ENCODE measurements around the gene ORC4.
A peak's percentile ranks its signal among the peaks of the same experiment; 100 is the strongest.
"Not testable (repeated sequence)": the region's sequence is repeated elsewhere in the genome, so short reads cannot be mapped to it uniquely, and the experiment has no call there.

ORC4 gene

GRCh38 chr2:148013876-148014275, 6.7 kb downstream of the ORC4 start:
- DNase-seq: no peak

GRCh38 chr2:148008411-148008810, 12.1 kb downstream of the ORC4 start:
- not testable (repeated sequence) for DNase-seq

GRCh38 chr2:148007219-148007900, 13.2 kb downstream of the ORC4 start:
- no peak for DNase-seq

- DNase-seq: no peak
Measured at GRCh38 chr2:148006249-148007007, 14.1 kb downstream of the ORC4 start.

DNA sequence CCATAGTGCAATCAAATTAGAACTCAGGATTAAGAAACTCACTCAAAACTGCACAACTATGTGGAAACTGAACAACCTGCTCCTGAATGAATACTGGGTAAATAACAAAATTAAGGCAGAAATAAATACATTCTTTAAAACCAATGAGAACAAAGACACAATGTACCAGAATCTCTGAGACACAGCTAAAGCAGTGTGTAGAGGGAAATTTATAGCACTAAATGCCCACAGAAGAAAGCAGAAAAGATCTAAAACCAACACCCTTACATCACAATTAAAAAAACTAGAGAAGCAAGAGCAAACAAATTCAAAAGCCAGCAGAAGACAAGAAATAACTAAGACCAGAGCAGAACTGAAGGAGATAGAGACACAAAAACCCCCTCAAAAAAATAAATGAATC, 18.1 kb downstream of the ORC4 start:
- DNase-seq: not testable (repeated sequence)

DNA sequence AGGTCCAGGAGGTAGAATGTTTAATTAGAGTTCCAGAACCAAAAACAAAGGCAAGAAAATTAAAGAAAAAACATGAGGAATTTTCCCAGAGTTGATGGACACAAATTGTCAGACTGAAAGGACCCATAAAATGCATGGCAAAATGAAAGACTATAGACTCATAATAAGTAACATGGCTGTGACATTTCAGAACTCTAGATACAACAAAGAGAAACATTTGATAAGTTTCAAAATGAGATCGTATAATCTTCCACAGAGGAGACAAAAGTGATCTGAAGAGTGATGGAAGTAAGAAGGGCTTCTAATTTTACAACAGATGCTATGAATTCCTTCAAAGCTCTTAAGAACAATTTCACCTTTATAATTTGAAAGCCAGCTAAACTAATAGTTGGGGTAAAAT, 20.4 kb downstream of the ORC4 start:
- no peak for DNase-seq

DNA sequence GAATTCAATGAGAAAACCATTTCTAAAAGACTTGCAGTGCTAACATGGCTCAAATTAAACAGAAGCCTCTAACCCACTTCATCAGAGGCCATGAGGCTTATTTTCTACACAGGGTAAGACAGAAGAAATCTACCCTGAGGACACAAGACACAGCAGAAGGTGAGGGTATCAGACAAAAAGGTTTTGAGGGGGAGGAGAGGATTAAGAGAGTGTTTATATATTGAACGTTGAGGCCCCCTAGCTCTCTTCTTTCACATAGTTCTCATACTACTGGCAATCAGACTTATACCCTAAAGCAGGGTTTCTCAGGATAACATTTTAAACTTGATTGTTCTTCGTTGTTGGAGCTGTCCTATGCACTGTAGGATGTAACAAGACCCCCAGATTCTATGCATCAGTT, 21.4 kb downstream of the ORC4 start:
- no peak for DNase-seq

GRCh38 chr2:147998203-147998602, 22.3 kb downstream of the ORC4 start:
- DNase-seq: no peak

DNA sequence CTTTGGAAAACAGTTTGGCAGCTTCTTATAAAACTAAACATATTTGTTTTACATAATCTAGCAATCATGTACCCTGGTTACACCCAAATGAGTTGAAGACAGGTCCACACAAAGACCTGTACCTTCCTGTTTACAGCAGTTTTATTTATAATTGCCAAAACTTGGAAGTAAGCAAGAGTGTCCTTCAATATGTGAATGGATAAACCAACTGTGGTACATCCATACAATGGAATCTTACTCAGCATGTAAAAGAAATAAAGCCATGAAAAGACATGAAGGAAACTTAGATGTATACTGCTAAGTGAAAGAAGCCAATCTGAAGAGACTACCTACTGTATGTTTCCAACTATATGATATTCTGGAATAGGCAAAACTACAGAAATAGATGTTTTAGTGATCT, 23.7 kb downstream of the ORC4 start:
- DNase-seq: no peak

GRCh38 chr2:147994965-147995364, 25.6 kb downstream of the ORC4 start:
- DNase-seq: not testable (repeated sequence)

DNA sequence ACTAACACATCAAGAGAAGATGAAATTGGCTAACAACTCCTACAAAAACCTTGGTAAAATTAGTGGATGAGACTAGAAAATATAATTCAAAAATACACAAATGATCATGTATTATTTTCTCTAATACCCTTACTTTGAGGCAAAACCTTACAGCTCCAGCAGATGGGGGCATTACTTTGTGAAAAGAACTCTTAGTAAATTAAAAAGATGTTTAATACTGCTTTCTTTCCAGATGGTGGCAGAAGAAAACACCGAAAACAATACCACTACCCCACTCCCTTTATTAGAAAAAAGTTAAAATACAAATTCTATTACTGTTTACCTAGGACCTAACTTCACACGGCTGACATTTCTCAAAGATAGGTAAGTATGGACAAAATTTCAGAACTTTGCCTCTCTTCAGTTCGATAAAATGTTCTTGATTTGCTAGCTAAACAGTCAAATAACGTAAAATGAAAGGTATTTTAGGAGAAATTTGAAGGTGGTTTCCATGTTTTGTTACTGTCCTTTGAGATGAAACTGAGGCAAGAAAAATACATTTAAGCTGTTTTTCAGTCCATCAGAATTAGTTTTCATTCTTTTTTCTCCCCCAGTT, 30.6 kb downstream of the ORC4 start:
- DNase-seq: no peak

DNA sequence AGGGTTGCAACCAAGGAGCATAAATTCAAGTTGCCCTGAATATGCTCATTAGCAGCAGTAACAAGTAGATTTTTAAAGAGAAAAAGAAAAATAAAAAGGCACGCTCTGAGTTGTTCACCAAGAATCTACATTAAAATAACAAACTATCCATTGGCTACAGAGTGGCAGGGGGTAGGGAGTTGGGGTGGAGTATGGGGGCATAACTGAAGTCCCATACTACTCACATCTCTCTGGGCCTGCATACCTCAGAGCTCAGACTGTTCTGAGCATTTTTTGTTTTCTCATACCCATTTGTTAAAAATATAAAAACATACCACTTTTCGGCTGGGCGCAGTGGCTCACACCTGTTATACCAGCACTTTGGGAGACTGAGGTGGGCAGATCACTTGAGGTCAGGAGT, 31.4 kb downstream of the ORC4 start:
- no peak for DNase-seq

- no peak for DNase-seq
Measured at GRCh38 chr2:147980940-147981528, 39.5 kb downstream of the ORC4 start.

DNA sequence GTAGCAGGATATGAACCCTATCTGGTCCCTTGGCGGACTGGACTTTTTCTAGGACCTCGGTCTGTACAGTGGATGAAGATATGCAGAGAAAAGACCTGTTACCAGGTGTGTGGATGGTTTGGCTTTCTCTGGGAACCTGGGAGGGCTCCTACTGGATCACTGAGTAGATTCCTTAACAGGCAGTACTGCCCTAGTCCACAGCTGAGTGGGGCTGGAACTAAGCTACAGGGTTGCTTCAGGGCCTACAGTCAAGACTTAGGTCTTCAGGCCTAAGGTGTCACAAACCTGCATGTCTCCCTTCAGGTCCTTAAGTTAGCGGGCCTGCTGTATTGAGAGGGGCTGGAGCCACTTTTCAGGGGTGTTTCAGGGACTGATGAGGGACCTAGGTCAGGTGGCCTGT, 42.9 kb downstream of the ORC4 start:
- DNase-seq: no peak

DNA sequence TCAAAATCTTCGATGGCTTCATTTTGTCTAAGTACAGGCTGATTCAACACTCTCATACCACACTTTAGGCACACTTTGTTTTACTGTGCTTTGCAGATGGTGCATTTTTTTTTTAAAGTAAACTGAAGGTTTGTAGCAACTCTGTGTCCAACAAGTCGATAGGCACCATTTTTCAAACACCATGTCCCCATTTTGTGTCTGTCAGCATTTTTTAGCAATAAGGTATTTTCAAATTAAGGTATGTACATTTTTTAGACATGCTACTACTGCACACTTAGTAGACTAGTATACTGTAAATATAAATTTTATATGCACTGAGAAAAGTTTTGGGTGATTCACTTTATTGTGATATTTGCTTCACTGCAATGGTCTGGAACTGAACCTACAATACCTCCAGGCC, 44.4 kb downstream of the ORC4 start:
- no peak for DNase-seq

DNA sequence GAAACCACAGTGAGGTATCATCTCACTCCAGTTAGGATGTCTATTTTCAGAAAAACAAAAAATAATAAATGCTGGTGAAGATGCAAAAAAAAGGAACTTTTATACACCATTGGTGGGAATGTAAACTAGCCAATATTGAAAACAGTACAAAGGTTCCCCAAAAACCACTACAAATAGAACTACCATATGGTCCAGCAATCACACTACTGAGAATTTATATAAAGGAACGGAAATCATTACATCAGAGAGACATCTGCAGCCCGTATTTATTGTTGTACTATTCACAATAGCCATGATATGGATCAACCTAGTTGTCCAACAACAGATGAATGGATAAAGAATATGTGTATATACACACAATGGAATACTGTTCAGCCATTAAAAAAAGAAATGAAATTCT, 52.0 kb downstream of the ORC4 start:
- DNase-seq: no peak

DNA sequence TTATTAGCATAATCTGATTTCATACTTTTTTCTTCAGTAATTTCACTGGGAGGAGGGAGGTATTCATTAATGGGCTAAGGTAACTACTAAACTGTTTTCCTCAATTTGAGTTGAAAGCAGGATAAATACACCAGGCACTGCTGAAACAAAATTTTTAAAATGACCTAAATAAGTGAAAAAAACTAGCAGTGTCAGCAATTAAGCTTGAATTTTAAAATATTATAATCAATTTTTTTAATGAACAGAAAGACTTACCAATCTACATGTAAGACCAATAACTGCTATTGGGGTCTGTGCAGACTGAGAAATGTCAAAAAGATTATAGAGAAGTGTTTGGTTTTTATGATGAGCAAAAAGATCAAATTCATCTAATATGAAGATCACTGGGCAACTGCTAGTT, 68.4 kb downstream of the ORC4 start:
- DNase-seq: no peak

DNA sequence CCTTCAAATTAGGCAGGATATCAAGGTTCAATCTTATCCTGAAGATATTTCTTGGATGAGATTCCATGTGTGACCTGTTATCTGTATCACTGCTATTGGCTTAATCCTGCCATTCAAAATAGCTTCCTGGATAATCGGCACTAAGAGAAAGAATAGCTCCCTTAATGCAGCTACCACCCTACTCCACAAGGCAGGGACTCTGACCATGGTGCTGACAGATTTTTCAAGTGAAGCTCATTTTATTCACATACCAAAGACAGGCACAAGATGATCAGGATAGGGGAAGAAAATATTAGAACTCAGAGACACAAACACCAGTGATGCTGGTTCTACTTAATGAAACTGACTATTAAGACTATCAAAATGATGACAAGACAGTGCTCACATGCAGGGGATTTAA, 74.9 kb downstream of the ORC4 start:
- no peak for DNase-seq

DNA sequence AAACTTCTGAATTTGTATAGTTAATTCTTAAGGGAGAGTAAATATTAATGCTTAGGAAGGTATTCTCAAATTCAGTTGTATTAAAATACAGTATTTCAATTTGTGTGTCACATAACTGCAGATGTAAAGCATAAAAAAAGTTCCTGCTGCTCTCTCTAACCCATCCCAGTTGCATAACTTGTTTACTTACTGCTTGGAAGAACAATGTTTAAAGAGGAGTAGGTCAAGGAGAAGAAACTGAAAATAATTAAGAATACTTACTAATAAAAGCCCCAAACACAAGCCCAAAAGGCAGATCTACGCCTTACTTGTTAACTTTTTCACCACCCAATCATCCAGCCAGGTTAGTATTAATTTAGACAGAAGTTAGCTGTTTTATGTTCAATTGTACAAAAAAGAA, 81.2 kb downstream of the ORC4 start:
- DNase-seq: no peak

- peak; percentile 24 for DNase-seq
Measured at GRCh38 chr2:147937744-147938349, 82.7 kb downstream of the ORC4 start.

DNA sequence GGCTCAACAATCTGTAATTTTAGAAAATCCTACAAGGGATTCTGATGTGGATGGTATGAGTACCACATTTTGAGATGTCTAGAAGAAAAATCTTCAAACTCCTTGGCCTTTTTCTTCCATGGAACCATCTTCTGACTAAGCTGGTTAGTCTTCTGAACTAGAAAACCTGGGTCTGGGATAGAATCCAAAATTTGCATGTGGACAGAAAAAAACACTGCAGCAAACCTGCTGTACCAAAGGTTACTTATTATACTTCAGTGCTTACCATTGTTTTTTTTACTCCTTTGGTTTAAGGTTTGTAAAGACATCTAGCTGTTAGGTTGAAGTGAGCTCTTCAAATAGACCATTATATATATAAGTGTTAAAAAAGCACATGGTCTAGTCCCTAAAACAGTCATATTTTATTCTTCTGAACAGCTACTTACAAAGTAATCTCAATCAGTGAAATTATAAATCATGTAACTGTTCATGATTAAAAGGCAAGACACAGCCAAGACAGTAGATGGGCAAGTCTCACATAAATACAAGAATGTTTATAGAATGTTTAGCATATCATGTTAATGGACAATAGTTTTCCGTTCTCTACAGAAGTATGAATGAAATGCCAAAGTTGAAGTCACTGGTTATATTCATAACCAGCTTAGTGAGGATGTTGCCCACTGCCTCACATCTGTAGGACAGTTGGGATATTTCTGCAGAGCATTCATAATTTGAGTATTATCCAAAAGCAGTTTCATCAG, 85.5 kb downstream of the ORC4 start:
- no peak for DNase-seq

DNA sequence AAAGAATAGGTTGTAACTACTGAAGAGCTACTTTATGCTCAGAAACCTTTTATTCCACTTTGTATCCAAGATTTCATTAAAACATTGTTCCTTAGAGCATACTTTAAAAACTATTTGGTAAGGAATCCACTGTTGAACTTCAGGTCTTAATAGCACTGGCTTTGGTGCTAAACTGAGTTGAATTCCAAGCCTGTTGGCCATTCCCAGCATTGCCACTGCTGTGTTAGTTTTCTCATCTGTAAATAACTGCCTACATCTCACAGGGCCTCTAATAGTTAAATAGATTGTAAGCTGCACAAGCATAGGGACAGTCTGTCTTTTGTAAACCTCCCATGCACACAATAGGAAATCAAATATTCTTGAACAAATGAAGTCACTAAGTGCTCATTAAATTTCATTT, 86.6 kb downstream of the ORC4 start:
- DNase-seq: no peak

Measured in NCI-H774 (cell line).